Activated CD4-positive, alpha-beta T cell treated with anti-CD3 and anti-CD28 coated beads for 1 hour (primary cell): ENCODE results near the gene DOCK8.

Experiments
- DNase-seq: peaks from one replicate; pipeline ENCODE4 v3.0.0-alpha.2; 2020

Gene DOCK8

DNA sequence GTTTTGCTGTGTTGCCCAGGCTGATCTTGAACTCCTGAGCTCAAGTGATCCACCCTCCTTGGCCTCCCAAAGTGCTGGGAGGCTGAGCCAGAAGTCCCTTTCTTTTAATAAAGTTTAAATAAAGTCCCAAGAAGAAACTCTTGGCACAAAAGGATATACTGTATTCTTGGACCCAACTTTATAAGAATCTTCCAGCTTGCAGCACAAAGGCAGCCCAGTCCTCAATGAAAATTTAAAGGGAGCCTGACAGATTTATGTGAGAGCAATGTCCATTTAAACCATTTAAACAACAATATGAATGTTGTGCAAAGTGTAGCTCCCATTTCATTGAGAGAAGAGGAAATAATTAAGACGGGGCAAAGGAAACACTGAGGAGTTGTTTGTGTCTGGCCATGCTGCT, 217.0 kb downstream of the DOCK8 start:
- DNase-seq = no peak

DNA sequence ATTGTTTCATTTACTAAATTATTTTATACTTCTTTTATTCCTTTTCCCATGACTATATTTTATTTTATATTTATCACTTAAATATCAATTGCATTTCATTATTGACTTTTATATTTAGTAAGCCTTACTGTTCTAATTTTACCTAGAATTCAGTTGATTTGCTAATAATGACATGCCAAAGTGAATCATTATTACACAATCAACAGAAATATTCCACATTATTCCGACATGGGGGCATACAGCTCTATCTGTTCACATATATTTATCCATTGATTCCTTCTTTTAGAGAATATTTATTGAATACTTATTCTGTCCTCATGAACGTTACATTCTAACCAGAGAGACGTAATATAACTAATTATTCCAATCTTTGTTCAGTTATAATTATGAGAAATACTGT, 221.8 kb downstream of the DOCK8 start:
- no peak for DNase-seq

DNA sequence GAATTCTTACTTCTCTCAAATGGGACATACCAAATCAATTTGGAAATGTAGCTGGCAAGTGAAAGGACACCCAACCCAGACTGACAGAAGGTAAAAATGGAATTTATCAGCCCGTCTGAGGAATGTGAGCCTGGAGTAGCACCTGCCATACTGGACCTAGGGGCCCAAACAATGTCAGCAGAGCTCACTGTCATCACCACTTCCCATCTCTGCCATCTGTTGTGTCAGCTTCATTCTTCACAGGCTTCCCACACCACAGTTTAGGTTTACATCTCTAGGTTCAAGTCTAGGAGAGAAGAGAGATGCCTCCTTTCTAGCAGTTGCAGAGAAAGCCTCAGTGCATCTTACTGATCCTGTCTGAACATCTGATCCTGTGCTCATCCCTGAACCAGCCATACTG, 222.4 kb downstream of the DOCK8 start:
- DNase-seq = no peak

DNA sequence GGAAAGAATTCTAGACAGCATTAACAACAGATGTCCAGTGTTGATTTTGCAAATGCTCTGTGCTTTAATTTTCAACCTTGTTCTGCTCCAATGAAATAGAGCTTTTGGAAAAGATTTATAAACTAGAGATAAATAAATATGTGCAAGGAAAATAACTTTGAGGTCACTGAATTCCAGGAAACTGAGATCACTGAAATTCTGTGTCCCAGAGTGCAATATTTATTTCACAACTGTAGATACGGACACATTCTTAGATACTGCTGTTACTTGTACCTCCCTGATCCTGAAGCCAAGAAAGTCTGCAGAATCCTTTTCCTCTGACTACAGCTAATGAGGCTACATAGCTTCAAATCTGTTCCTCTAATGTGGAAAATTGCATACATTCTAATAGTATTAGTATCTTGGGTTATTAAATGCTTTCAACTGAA, 222.9 kb downstream of the DOCK8 start:
- no peak for DNase-seq

DNA sequence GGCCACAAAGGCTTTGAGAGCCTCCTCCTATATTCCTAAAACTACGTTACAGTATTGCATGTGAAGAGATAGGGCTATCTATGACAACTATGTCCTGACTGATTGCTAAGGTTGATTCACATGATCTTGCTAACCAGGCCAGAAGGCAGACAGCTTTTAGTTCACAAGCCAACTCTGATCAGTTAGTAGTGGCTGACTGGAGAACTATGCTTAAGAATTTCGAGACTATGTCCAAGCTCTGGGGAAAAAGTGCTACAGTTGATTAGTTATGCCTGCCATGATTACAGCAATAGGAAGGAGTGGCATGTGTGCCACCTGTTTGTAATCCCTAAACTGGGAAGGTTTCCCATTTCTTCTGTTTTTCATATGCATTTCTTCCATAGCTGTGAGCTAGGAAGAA, 223.4 kb downstream of the DOCK8 start:
- DNase-seq = no peak

DNA sequence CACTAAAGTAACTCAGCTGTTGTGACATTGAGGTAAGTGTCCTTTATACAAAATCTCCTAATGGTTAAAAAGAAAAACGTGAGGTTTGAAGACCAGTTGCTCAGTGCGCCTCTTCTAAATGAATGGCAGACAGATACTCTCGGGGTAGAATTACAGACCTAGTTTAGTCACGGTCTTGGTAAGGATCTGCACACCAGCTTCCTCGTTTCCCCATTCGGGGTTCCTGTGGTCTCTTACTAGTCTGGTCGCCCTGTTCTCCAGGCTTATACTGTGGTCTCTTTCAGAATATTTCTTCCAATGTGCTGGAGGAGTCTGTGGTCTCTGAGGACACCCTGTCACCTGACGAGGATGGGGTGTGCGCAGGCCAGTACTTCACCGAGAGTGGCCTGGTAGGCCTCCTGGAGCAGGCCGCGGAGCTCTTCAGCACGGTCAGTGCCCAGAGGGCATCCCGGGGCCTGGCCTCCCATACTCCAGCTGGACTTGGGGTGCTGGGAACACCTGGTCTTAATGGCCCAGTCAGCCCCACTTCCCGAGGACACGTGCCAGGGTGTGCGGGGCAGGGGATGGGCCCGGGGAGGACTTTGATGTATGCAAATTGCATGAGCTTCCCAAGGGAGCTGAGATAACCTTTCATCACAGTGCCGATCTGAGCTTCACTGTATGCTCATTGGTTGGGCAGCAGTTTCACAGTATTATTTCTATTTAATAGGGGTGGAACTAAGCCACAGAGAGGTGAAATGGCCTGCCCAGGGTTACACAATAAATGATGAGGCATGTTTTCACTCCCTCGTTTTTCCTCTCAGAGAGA, 224.5 kb downstream of the DOCK8 start:
- no peak for DNase-seq

DNA sequence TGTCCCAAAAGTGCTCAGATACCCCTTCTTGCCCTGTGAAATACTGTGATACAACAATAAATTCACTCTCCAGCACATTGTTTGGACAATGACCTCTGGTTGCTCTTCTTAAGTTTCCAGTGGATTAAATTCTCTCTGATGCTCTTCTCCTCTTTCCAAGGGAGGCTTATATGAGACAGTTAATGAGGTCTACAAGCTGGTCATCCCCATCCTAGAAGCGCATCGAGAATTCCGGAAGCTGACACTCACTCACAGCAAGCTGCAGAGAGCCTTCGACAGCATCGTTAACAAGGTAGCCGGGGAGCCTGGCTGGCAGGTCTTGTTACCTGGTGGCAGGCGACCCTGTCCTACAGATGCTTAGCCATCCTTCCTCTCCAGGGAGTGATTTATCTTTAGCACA, 226.5 kb downstream of the DOCK8 start:
- no peak for DNase-seq

DNA sequence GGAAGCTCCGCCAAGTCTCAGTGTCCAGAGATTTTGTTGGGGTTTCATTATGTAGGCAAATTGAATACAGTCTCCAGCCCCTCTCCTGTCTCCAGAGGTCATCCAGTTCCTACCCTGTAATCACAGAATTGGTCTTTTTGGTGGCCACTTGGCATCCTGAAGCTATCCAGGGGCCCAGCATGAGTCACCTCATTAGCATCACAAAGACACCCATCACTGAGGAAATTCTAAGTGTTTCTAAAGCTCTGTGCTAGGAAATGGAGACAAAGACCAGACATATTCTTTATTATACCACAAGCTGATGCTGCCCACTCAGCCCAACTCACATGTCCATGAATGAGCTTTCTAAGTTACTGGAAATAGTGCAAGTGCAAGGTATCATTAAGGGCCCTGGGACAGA, 229.9 kb downstream of the DOCK8 start:
- DNase-seq = no peak

DNA sequence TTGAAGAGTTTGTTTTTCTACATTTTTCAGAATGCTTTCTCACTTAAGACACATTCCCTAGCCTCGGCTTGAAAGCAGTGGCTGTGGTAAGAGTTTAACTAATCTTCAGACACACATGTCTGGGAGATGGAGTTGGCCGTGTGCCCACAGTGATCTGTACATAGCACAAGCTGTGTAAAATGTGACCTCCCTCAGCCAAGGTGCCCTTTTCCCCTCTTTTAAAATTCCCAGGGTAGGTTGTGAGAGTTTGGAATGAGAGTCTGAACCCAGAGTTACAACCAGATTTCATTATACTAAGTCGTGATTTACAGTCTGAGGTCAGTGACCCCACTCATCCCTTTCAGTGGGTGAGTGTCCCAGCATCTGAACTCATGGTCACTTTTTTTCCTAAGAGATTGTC, 230.4 kb downstream of the DOCK8 start:
- no peak for DNase-seq

DNA sequence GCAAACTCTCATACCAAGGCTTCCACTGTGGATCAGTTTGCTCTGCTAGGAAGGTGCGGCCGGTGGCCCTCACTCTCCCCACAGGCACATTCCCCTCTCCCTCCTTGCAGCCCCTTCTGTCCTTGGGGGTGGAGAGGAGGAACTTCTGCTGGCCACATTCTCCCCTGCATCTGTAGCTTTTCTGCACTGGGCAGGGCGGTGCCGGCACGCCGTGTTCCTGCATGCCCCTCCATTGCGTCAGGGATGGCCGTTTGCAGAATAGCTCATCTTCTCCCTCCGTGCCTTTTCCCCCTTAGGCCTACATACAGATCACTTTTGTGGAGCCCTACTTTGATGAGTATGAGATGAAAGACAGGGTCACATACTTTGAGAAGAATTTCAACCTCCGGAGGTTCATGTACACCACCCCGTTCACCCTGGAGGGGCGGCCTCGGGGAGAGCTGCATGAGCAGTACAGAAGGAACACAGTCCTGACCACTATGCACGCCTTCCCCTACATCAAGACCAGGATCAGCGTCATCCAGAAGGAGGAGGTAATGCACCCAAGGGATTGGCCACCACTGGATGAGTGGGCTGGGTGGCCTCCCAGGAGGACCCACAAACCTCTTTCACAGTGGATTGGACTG, 231.5 kb downstream of the DOCK8 start:
- DNase-seq = no peak

DNA sequence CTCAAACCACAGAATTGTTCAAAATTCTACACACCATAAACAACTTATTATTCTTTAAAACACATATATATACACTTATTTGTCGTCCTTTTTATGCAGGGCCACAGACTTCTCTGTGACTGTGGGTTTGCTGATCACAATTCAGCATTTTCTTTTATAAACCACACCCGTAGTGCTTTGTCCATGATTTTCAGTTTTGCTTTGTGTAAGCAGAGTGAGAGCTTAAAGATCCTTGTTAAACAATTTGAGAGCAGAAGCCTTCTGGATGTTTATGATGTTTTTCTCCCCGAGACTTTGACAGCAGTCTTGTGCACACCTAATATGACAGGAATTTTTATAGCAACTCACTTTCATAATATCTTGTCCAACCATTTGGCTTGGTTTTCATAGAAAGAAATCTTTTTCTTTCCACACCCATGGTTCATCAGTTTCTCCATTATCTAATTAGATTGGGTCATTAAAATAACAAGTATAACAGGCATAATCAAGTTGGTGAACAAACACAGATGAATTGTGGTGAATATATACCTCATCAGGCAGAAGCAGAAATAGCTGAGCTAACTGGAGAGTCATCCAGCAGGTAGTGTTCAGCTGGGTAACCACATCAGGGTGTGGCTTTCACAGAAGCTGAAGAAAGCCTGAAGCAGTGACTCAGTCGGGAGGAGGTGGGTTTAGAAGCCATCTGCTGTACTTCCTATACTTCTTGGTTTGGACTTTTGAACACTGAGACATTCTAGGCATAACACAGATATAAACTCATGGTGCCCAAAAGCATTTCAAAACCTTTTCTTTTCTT, 232.8 kb downstream of the DOCK8 start:
- peak; percentile 42 for DNase-seq

DNA sequence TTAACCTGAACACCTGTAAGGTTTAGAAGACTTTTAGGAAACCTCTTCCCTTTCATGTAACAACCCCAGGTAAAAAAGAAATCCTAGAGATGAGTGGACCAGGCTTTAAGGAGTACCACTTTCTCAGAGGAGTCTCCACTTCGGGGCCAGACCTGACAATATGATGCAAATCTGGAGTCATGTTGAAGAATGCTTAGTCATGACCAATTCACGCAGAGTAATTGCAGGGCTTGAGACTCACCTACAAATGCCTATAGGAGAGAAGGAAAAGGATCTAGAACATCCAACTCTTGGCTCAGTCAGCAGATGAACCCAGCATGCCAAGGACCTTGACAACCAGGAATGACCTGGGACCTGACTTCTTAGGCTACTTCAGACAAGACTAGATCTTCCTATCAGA, 235.4 kb downstream of the DOCK8 start:
- DNase-seq = no peak

DNA sequence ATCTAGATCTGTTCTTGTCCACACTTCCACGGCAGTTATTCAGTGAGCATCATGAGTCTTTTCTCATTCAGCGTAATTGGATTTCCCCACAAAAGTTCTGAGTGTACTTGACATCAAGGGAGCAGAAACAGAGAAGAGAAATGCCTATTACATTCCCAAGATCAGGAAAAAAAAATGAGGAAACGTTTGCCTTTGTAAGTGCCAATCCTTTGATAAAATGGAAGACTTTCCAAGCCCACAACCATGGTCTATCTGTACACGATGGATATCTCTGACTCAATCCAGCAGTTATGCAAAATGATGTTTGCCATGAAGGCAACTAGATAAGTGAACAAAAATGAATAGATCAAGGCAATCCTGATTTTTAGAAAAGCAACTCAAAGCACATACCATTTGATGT, 235.9 kb downstream of the DOCK8 start:
- no peak for DNase-seq

DNA sequence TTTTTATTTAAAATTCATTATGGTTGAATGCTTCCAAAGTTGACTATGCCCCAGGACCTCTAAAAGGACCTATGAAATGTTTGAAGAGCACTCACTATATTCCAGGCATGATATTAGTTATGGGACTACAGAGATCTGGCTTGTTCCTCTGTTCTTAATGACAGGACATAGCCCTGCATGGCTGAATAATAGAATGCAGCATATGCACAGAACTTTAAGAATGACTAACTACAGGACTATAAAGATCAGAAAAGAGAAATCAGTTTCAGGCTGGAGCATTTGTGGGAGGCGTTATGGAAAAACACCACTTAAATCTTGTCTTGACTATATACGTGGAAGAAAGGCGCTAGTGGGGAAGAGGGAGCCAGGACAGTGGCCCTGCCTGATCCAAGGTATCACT, 239.2 kb downstream of the DOCK8 start:
- DNase-seq = no peak

DNA sequence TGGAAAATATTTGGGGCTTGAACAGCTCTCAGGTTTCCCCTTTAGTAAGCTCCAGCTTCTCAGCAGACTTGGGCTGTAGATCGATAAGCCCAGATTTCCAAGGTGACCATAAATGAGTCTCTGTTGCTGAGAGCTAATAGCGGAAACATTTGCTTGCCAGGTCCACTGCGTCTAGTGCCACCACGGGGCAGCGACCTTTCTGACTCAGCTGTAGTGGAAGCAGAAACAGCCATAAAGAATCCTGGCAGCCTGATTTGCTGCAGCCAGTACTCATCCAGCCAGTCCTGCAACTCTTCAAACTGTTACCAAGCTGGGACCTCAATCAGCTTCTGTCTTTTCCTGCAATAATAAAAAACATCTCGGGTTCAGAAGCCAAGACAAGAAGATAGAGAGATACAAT, 241.7 kb downstream of the DOCK8 start:
- no peak for DNase-seq

DNA sequence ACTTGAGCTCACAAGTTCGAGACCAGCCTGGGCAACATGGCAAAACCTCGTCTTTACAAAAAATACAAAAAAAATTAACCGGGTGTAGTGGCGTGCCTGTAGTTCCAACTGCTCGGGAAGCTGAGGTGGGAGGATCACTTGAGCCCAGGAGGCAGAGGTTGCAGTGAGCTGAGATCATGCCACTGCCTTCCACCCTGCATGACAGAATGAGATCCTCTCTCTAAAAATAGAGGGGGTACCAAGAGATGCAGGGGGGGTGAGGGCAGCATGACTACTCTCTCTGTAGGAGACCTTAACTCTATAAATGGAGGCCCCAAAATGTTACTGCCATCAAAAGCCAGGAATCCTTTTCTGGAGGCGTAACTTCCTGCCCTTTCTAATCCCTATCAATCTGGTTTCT, 243.9 kb downstream of the DOCK8 start:
- no peak for DNase-seq

DNA sequence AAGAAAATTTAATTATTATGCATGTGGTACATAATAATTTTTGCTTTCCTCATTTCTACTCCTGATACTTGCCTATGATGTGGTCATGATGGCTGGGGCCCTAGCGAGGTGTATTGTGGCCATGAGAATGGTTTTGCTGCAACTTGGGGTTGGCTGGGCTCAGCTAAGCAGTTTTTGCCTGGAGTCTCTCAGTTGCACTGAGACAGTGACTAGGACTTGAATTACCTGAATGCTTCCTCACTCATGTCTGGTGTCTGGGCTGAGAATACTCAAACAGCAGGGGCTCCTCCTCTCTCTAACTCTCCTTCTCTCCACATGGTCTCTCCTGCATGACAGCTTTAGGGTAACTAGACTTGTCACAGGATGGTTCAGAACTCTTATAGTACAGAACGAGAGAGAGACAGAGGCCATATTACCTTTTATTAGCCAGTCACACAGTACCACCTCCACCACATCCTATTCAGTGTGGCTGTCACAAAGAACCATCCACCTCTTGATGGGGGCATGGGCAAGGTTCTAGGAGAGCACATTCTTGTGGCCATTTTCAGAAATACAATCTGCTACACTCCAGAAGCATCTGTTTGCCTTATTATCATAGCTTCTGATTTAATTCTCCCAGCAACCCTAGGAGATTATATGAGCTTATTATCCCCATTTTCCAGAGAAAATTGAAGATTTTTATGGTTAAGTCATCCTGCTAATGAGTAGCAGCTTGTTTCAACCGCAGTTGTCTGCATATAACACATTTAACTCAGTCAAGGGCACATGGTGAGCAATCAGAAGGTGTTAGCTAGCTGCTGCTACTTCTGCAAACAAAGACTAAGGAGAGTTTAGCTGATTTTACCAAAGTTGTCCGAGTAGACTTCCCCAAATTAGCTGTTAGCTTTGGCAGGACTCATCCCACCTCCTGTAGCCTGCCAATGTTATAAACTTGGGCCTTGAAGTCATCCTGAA, 245.1 kb downstream of the DOCK8 start:
- no peak for DNase-seq

DNA sequence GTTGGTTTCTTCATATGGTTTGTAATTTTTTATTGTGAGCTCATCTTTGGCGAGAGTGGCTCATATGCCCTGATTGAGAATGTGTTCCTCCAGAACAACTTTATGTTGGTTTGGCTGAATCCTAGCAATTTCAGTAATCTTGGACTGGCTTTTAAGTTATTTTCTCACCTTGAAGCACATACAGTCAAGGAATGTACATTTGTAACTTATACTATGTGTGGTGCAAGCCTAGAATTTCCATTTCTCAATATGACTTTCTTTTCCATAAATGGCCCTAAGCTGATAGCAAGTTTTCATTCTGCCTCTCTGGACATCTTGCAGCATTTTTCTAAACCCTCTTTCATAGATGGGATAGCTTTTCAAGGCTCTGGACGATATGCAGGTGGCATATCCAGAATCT, 247.5 kb downstream of the DOCK8 start:
- no peak for DNase-seq

DNA sequence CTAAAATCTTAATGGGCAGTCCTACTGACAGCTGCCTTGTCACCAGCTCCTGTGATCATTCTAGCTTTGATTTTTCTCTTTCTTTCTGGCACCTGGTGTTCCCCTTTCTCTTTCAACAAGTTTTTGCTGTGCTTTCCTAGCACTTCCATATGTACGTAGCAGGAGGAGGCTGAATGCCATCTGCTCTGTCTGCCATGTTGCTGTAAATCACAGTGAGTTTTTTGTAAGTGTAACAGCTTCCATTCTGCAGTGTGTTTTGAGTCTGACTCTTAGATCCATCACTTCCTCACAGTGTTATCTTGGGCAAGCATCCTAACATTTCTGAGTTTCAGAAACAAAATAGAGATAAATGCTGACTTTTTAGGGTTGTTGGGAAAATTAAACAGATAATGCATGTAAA, 247.9 kb downstream of the DOCK8 start:
- no peak for DNase-seq

DNA sequence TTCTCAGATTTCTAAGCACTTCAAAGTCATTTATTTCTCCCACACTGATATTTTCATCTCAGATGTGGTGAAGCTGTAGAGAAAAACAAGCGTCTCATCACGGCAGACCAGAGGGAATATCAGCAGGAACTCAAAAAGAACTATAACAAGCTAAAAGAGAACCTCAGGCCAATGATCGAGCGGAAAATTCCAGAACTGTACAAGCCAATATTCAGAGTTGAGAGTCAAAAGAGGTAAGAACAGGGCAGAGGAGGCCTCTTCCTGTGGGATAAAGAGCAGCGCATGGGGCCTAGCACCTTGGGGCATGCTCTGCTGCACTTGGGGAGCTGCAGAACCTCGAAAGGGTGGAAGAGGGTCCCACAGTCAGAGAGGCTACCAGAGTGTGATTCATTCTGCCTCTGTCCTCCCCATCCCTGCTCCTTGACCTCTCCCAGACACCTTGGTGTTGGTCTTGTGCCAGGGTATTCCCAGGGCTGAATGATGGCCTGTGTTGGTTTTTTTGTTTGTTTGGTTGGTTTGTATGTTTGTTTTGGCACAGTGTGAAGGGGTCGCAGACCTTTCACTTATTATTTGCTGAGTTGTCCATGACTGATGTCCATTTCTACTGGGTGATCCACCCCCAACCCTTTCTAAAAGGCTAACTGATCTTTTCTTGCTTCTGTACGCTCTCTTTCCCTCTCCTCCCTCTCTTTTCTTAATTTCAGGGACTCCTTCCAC, 248.9 kb downstream of the DOCK8 start:
- DNase-seq = no peak

DNA sequence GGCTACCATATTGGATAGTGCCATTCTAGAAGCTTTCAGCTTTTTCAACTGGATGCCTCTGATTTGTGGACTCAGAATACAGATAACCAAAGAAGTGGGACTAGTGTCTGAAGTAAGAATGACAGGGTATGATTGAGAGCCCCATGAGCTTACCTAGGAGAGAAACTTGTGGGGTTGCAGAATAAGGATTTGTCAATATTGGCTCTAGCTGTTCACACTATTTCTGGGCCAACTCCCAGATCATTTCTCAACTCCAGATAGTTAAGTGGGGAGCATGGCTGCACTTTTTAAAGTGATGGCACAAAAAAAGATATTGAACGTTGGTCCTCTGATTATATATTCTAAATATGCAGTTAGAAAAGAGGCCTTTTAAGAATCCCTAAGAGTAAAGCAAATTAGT, 252.1 kb downstream of the DOCK8 start:
- no peak for DNase-seq

DNA sequence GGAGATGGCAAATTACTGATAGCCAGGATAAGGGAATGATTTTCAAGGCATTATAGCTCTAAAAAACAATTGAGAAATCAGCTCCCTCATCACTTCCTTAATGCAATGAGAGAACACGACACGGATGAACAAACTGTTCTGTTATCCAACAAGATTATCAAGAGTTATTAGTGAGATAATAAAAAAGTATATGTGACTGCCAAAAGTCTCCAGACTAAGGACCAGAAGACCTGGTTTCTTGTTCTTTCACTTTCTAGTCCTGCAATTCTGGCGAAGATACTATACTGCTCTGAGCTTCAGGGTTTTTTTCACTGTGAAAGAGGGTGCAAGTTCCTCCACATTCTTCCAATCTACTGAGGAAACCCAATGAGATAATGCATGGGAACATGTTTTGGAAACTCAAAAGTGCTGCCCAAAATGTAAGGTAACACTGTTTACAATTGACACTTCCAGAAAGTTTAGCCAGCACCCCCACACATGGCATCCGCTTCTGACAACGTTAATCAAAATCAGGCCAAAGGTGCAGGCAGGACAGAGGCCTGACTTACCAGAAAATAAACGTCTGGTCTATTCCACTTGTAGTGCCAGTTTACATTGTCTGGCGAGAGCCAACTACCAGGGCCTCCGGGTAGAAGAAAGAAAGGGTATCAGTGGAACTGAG, 254.2 kb downstream of the DOCK8 start:
- DNase-seq = no peak
